Germinal center (tissue), 1 donor: ENCODE results near the gene PIP5K1B.

Source experiments
- DNase-seq: peaks from one replicate; pipeline ENCODE4 v3.0.0; 2012; ENCODE audit warnings: mixed read lengths, low spot score

The PIP5K1B gene

DNA sequence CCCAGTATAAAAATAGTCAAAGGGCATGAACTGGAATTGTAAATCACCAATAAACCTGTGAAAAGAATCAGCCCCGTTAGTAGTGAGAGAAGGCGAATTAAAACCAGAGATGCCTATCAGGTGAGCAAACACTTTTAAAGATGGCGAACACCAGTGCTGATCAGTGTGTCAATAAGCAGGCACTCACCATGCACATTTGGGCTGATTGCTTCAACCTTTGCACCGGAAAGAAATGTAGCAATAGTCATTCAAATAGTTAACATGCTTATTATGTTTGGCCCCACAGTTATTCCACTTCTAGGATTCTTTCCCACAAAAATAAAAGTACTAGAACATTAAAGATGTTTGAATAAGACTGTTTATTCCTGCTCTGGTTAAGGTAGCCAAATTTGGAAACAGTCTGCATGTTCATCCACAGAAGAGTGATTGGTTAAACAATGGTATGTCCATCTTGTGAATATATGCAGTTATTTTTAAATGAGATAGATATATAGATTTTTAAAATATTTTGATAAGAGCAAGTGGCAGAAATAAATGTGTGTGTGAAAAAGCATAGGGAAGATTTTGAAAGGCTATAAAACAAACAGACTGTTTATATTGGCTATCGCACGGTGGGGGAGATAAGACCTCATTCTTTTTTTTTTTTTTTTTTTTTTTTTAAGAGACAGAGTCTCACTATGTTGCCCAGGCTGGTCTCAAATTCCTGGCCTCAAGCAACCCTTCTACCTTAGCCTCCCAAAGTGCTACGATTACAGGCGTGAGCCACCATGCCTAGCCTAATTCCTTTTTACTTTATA is 112.2 kb downstream of the PIP5K1B start:
- no peak for DNase-seq

DNA sequence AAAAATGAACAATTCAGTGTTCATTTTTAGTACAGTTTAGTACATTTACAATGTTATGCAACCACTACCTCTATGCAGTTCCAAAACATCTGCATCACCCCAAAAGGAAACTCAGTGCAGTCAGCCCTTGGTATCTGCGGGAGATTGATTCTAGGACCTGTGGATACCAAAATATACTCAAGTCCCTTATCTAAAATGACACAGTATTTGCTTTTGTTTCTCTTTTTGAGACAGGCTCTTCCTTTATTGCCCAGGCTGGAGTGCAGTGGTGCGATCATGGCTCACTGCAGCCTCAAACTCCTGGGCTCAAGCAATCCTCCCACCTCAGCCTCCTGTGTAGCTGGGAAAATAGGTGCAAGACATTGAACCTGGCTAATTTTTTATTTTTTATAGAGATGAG is 114.0 kb downstream of the PIP5K1B start:
- DNase-seq, result no peak

DNA sequence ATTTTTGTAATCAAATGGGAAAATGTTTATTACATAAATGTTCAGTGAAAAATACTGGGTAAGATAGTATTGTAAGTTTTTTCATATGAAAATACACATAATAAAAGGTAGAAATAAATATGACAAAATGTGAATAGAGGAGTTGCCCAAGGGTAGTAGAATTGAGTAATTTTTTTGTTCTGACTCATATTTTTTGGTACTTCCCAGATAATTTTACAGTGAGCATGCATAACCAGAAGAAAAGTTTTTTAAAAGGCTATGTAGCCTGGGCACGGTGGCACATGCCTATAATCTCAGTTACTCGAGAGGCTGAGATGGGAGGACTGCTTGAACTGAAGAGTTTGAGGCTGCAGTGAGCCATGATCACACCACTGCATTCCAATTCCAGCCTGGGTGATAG is 116.9 kb downstream of the PIP5K1B start:
- DNase-seq, result no peak

DNA sequence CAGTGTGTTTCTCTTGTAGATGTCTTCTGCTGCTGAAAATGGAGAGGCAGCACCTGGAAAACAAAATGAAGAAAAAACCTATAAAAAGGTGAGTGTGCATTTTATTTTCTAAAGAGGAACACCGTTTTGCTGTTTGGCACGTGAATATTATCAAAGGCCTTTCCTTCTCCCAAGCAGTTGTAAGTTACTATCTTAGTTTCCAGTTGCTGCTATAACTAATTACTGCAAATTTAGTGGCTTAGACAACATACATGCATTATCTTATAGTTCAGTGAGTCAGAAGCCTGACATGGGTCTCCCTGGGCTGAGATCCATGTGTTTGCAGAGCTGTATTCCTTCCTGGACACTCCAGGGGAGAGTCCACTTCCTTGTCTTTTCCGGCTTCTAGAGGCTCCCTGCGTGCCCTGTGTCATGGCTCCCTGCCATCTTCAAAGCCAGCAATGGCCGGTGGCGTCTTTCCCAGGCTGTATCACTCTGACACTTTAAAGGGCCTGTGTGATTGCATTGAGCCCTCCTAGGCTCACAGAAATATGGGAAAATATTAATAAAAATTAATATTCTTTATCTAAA is 117.6 kb downstream of the PIP5K1B start:
- DNase-seq, result no peak

DNA sequence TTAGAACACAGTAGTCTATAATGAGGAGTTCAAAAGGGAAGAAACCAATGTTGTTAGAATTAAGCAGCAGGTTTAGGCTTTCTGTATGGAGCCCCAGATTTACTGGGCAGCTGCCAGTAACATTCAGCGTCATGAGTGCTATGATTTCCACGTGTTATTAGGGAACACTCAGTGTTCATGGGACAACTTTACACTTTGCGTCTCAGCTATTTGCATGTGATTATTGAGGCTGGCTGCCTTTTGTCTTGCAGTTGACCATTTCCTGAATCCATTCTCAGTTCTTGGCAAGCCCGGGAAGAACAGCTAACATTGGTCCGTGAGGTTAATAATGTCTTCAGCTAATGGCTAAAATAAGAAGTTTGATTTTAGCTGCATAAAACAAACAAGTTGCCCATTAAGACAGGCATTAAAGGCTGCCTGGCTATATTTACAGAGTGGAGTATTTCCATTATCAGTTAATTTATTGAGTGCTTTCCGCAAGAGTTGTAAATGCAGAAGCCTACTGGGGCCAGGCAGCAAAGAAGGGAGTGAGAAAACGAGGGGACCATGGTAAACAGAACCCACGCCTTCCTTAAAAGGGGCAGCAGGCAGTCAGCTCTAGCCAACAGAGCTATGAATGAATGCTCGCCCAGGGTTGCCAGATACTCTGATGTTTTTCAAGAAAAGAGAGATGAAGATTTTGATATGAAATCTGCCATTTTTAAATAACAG is 120.9 kb downstream of the PIP5K1B start:
- no peak for DNase-seq

DNA sequence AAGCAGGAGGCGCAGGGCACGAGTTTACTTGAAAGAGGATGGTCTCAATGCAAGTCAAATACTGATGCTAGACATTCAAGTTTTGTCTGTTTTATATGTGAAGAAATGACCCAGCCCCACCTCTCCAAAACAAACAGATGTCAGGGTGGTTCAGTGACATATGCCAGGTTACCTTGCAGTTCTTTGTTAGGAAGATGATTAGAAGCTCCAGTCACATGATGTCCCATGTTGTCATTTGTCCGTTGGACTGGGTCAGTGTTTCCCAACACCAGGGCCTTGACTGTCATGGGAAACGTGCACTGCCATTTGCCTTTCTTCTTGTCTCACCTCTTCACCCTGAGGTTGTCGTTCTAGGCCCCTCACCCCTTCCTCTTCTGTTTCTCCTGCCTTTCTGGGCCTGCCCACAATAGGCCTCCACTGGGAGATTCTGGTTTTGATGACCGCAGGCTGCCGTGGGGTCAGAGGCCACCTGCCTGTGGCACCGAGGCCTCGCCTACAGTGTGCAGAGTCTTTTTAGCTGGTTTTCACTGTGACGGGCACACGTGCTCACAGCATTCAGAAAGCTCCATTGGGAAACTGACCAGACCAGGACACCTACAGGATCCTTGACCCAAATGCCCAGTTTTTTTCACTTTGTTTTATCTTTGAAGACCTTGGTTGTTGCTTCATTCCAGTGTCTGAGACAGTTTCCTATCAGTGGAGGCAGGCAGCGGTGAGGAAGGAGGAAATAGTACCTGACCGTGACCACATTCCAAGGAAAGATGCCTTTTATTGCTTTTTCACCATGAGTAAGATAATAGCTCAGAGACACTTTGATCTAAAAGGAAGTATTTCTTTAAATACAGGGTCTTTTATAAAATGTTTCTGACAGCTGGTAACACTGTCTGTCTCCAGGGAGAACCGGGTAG is 123.1 kb downstream of the PIP5K1B start:
- no peak for DNase-seq

DNA sequence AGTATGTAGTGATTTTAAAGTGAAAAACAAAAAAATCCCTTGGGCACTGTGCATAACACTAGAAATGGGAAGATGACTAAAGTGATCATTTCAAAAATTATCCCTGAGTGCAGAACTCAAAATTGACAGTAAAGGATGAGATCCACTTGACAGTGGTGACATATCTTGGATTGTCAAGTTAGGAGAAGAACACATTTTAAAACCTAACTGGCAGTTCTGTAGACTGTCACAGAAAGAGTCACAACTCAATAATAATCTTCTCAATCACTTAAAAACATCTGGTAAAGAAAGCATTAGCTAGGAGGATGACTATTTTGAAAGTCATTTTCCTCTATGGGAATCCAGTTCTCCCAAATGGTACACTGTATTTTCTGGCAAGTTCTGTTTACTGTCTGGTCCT is 127.1 kb downstream of the PIP5K1B start:
- DNase-seq, result no peak

DNA sequence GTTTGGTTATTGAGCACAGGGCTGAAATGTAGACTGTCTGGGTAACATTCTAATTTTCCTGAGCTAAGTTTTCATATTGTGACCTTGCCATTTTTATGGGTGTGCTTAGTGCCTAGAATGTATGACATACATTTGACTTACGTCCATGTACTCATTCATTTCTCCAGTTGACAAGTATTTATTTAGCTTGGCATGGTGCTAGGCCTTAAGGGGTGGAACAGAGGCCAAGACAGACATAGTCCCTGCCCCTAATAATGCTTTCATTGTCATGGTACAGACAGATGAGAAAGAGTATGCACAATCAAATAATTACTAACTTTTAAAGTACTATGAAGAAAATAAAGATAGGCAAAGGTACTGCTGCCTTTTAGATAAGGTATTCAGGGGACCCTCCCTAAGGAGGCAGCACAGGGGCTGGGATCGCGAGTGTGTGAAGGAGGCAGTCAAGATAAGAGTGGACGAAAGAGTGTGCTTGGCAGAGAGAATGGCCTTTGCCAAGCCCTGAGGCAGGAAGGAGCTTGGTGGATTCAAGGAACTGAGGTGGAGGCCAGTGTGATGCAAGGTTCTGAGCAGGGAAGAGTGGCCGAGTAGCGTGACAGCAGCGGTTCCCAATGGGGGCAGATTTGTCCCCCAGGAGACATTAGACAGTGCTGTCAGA is 128.0 kb downstream of the PIP5K1B start:
- no peak for DNase-seq

DNA sequence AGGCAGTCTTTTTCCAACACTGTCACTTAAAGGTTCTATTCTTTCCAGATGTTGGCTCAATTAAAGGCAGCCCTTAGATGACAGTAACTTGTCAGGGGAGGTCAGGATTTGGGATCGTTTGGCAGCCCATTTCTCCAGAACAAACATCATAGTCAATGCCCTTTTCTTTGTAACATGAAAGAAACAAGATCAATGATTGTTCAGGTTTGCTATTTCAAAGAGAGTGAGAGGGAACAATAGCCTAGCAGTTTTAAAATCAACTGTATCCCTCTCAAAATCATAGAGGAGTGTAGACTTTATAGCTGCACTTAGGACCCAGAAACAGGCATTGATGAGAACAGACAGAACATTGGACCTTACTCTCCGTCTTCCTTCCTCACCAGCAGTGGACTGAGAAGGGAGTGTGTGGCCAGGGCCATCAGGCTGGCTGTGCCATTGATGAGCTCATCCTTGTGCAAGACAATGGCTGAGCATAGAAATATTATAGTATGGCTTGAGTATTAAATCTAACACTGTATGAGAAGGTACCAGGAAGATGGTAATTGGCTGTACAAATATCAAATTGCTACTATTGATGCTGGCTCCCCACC is 130.0 kb downstream of the PIP5K1B start:
- no peak for DNase-seq

DNA sequence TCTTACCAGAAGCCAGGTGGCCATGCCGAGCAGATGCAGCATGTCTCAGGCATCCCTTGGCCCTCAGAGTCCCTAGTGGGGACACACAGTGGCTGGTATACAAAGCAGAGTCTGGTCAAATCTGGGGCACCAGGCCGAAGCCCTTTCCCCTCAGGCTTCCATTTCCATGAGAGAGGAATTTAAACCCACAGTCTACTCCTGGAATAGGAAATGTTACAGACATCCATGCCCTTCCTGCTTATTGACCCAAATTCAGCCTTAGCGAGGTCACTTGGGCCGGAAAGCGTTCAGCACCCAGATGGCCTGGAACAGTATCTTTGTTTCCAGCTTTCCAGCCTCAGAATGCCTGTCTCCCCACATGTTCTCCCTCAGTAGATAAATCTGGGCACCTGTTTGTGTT is 131.7 kb downstream of the PIP5K1B start:
- no peak for DNase-seq

DNA sequence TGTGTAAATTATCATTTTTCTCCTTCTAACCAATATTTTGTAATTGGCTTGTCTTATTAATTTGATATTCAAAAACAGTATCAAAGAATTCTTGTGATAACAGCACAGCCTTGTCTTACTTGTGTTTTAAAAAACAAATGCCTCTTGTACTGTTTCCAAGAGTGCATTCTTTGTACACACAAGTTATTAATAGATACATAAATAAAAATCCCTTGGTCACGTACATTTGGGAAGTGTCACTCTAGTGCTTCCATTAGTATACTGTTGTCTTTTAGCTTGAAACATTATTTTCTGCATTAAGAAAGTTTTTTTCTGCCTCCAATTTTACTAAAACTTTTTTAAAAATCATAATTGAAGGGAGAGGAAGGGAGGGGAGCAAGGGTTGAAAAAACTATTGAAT is 133.2 kb downstream of the PIP5K1B start:
- no peak for DNase-seq

DNA sequence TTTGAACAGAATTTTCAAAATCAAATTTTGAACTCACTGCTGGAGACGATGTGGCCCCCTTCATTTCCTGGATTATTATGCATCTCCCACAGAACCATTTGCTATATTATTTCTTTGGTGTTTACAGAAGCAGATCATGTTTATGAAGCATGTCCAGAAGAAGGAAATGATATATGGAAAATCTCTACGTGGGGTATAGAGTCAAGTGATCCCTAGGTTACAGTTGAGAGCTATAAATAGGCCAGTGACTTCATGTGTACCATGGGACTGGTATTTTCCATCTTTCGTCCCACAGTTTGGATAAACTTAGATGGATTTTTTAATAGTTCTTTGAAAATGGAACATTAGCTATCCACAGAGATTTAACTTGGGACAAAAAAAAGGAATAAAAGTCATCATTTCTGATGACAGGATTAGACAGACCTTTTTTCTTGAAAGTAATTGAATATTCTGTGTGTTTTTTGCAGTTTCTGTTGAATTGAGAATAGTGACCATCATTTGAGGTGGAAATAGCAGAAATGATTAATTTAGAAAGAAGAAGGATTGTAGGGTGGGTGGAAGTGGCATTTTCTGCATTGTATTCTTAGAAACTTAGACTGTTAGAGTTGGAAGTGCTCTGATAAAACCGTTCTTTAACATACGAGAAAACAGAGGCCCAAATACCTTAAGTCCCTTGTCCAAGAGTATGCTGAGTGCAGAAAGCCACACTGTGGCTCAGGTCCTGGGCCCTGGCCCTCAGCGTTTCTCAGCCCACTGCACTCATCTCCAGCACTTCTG is 136.4 kb downstream of the PIP5K1B start:
- DNase-seq, result no peak

DNA sequence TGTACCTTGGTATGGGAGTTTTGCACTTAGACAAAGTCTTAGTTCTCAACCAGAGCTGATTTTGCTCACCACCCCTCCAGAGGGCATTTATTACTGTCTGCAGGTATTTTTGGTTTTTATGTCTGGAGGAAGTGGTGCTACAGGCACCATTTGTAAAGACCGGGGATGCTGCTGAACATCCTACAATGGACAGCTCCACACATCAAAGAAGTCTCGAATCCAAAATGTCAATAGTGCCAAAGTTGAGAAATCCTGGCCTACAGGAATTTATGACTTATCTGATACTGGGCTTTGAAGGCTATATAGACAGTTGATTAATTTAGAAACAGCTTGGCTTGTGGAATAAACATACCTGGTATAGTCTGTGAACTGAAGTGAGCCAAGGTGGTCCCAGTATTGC is 137.5 kb downstream of the PIP5K1B start:
- no peak for DNase-seq

DNA sequence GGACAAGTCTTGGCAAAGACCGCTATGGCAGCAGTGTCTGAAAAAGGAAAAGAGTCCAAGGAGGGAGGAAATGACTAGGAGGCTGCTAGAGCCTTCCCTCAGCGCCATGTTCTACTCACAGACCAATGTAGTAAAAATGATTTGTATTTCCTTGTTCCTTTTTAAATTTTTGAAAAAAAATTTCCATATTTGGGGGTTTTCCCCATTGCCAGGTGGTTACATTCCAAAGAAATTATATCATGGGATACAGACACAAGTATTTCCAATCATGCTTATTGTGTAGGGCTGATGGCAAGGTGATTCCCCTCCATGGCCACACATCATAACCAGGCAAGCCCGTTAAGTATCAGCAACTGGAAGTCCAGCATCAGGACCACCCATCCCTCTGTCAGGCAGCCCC is 138.2 kb downstream of the PIP5K1B start:
- DNase-seq, result no peak

DNA sequence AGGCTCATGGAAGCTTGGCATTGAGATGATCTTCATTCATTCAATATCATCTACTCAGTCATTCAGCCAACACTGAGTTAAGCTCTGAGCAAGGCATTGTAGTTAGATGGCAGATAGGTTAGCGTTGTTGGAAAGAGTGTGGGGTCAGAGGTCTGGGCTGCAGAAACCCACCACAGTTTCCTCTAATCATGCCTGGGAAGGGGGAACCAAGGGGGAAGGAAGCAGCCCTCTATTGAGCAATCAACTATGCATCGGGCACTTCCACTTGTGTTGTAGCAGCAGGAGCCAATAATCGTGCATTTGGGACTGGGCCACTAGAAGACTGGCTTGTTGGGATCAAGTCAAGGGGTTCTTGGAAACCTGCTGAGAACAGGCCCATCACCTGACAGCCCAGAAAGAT is 139.1 kb downstream of the PIP5K1B start:
- DNase-seq, result no peak

DNA sequence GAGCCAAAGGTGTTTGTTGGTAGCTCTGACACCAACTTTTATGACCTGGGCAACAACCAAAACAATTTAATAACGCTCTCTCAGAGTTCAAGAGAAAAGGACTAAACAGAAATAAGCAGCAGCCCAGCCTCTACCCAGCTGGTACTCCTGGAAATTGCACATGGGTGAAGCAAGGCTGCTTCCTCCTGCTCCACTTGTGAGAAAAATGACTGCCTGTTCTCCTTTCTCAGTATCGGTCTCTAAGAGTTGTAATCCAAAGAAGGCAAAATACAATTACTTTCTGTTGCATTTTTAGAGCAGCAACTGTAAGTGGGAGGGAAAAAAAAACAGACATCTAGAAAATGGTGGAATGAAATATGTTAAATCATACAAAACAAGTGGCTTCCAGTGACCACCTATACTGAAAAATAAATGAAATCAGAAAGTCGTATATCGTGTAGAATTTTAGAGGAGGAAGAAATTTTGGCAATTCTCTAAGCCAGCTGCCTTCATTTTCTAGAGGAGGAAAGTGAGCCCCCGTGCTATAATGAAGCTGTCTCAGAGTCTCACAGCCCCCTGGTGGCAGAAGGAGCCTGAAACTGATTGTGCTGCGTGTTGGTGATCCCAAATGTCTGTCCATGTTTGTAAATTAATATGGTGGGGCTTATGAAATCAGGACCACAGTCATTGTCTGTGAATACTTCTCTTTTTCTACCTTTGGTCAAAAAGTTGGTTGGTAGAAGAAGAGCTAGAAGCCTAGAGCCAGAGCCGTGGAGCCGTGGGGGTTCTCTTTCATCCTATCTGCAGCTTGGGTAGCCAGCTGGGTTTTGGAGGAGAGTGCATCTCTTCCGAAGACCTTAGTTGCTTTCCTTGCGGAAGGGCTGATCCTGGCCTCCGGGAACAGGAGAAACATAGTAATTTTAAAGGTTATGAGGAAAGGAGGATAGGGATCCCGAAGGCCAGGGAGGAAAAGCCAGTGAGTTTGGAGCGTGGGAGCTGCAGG is 139.9 kb downstream of the PIP5K1B start:
- DNase-seq, result peak; percentile 46

DNA sequence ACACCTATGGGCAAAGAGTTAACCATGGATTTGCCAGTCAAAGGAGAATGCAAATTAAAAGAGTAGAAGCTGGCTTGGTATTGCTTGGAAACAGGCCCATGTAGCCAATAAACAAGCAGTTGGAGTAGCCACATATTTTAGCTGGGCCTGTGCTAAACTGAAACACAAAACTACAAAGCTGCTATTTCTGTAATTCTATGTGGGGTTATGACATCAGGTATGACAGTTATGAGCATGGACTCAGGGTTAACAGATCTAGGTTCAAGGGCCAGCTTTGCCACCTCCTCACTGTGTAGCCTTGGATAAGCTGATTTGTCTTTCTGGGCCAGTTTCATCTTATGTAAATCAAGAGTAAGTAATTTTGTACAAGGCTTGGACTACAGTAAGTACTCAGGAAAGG is 142.7 kb downstream of the PIP5K1B start:
- DNase-seq, result no peak

DNA sequence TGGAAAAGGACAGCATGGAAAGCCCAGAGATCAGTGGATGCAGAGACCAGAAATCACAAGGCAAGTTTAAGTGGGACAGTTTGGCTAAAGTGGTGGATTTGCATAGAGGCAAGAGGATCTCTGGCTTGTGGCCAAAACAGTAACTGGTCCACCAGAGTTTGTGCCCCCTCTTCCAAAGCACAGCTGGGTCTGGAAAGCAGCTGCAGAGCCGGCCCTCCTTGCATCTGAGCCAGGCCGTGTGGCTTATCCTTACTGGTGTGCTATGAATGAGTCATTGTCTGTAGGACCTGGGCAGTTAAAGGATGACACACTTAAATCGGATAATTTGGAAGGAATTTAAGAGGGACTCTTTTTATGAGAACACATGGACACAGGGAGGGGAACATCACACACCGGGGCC is 146.6 kb downstream of the PIP5K1B start:
- DNase-seq, result no peak

DNA sequence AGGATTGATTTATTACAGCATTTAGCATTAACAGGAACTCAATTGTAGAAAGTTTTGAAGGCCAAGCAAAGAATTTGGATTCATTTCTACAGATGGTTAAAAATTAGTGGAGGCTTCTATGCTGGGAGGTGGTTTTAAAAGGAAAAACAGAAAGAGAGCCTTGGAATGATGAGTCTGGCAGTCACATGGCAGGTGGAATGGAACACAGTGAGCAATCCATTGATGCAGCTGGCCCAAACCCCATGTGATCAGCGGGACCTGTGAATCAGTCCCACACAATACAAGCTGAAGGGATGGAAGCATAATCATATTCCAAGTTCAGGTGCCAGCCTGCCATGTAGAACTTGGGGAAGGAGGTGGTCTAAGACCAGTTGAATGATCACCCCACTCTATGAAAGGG is 147.9 kb downstream of the PIP5K1B start:
- no peak for DNase-seq
